Stimulated activated naive CD4-positive, alpha-beta T cell (primary cell): ENCODE data around the gene MINDY3.
"Not testable (repeated sequence)": the region's sequence is repeated elsewhere in the genome, so short reads cannot be mapped to it uniquely, and the experiment has no call there.

Experiments
- DNase-seq, 6 experiments: peaks; one replicate each; lab custom pipeline; 2025; lab: John Stamatoyannopoulos, UW

Gene MINDY3

DNA sequence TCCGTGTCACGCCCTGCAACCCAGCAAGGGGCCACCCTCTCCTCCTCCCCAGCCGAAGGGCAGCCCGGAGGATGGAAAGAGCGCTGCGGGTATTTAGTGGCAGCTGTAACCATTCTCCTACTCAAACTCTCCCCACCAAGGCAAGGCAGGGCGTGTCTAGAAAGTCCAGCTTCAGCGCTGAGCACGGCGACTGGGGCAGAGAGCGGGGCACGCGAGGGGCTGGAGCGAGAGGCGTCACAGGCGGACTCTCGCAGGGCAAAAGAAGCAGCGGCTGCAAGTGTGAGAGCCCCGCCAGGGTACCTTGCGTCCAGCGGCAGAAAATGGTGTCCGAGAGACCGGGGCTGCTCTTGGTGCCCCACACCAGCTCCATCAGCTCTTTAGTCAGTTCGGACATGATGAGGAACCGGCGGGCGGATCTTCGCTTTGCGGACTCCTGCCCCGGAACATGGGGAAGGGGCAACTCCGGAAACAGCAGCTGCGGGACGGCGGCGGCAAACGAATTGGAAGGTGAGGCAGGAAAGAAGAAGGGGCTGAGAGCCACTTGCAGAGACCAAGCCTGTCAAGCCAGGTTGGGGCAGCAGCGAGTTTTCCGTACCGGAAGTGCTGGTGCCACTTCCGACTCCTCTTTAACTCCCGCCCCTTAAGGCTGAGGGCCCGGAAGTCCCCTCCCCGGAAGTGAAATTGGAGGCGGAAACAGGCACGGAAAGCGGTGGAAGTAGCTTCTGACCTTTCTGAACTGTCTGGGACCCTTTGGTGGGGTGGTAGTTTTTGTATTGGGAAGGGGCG is at the start of gene MINDY3:
Gene MINDY3 (minus strand): TSS at position 602 of the 786 bp plus-strand sequence. CDS start 208 bp downstream, at position 394.
- peak; percentile 66 to 83 (median 77) for DNase-seq

DNA sequence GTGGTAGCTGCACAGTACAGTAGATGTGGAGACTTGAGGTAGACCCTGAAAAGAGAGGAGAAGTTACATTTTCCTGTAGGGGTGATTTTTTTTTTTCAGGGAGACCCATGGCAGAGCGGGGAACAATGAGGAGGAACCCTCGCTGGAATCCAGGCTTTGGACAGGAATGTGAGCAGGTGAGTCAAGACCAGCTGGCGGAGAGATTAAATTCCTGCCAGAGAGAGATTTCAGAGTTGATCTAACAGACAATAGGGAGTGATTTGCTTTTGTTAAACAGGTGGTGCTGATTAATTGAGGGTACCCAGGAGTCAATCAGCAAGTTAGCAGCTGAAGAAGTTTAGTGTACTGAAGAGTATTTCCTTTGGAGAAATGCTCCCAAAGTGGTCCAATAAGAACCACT is 41.6 kb upstream of the MINDY3 start:
- no peak for DNase-seq

DNA sequence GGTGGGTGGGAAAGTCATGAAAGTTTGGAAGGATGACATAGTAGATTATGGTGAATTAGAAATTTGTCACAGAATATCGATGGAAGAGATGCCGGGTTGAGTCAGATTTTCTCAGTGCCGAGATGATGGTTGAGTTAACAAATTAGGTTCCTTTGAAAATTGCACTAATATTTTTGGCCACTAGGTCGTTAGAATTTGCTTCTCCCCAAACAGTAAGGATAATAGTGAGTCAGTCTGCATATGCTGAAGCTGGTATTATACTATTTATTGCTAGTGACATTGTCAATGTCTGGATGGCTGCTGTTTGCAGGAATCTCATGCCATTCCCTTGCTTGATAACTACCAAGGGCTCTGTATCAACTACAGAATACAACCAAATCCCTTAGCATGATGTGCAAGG is 37.7 kb upstream of the MINDY3 start:
- no peak for DNase-seq

DNA sequence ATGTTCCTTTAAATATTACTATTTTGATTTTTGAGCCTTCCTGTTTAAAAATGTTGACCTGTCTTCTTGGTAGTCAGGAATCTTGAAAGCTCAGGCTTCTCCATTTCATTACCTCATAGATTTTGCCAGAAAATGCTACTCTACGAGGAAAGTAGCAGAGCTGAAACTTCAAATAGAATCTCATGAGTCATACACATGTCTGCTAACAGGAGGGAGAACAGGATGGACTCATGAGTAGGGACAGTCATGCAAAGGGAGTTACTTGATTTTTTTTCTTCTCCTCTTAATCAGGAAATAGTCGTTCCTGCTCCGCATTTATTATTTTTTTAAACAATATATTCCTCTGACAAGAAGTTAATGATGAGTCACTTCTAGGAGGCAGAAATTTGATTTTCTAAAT is 37.0 kb upstream of the MINDY3 start:
- no peak for DNase-seq

DNA sequence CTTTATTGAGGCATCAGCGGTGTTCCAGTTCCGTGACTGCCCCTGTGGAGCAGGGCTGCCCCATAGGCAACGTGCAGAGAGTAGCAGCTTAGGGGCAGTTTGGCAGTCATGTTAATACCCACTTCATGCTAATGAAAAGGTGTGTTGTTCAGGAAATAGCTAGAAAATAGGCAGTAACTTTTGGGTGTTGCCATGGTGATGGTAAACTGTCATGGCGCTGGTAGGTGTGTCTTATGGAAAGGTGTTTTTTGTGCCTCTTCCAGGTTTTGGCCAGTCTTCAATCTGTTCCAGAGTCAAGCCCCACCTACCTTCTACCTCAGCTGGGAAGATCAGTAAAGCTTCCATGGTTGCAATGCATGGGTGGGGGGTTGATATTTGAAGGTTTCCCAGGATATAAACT is 36.3 kb upstream of the MINDY3 start:
- no peak for DNase-seq

DNA sequence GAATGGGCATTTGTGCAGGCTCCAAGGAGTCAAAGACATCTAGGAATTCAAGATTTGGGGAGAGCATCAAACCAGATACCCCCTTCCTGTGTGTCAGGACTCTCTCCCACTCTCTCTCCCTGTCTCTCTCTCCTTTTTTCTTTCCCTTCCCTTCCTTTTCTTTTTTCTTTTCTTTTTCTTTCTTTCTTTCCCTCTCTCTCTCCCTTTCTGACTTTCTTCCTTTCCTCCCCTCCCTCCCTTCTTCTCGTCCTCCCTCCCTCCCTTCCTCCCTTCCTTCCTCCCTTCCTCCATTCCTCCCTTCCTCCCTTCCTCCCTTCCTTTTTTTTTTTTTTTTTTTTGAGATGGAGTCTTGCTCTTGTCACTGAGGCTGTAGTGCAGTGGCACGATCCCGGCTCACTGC is 24.1 kb upstream of the MINDY3 start:
- no peak for DNase-seq

DNA sequence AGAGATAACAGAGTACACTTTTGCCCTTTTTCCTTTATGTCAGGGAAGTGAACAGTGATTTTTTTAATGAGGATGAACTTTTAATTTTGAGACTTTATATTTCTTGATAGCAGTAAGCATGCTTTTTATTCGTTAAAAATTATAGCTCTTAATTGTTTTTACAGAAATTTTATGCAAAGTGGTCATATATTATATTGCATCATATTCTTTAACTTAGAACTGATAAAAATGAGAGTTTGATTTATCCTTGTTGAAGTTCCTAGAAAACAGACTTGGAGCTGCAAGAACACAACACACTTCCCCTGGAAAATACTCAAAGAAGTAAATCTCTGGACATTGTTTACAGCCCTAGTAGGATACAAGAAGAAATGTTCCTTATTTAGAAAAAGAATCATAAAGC is 21.2 kb upstream of the MINDY3 start:
- no peak for DNase-seq

DNA sequence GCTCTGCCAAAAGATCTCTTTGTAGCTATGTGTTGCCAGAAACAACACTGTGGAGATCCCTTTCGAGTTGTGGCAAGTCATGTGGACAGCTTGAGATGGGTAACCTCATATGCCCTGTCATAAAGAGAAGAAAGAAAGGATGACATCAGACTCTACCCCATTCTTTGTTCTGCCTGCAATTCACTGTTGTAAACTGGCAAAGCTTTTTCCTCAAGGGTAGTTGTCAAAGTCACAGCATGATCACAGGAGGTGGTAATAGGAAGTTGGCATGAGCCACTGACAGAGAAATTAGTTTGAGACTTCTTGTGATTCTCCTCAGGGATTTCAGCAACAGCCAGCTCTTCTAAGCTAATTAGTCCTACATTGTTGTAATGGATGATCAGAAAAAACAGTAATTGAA is 19.4 kb upstream of the MINDY3 start:
- no peak for DNase-seq

DNA sequence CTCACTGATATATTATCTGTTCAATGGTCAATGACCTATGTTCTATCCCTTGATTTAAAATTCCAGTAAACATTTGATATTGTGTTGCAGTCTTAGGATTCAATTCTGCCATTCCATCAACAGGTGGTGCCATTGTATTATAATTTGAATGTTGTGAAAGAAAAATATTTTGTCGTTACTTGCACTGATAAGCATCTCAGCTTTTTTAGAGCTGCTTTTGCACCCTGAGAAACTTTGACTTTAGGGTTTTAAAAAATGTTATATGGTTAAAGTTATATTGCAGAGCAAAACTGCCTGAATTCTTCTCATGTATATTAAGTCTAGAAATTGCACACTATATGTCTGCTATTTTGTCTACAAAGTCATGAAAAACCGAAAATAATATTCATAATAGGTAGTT is 18.8 kb upstream of the MINDY3 start:
- DNase-seq: peak in 2 of 6 experiments; percentile 34 to 35

DNA sequence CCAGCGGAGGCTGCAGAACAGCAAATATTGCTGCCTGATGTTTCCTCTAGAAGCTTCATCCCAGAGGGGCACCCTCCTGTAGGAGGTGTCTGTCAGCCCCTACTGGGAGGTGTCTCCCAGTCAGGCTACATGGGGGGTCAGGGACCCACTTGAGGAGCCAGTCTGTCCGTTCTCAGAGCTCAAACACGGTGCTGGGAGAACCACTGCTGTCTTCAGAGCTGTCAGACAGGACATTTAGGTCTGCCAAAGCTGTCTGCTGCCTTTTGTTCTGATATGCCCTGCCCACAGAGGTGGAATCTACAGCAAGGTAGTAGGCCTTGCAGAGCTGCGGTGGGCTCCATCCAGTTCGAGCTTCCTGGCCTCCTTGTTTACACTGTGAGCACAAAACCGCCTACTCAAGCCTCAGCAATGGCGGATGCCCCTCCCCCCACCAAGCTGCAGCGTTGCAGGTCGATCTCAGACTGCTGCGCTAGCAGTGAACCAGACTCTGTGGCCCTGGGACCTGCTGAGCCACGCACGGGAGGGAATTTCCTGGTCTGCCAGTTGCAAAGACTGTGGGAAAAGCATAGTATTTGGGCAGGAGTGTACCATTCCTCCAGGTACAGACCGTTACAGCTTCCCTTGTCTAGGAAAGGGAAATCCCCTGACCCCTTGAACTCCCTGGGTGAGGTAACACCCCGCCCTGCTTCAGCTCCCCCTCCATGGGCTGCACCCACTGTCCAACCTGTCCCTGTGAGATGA is 17.7 kb upstream of the MINDY3 start:
- DNase-seq: no peak

DNA sequence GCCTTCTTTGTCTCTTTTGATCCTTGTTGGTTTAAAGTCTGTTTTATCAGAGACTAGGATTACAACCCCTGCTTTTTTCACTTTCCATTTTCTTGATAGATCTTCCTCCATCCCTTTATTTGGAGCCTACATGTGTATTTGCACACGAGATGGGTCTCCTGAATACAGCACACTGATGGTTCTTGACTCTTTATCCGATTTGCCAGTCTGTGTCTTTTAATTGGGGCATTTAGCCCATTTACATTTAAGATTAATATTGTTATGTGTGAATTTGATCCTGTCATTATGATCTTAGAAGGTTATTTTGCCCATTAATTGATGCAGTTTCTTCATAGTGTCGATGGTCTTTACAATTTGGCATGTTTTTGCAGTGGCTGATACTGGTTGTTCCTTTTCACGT is 16.0 kb upstream of the MINDY3 start:
- DNase-seq: not testable (repeated sequence)

DNA sequence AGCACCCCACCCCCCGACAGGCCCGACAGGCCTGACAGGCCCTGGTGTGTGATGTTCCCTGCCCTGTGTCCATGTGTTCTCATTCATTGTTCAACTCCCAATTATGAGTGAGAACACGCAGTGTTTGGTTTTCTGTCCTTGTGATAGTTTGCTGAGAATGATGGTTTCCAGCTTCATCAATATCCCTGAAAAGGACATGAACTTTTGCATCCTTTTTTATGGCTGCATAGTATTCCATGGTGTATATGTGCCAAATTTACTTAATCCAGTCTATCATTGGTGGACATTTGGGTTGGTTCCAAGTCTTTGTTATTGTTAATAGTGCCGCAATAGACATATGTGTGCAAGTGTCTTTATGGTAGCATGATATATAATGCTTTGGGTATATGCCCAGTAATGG is 12.3 kb upstream of the MINDY3 start:
- DNase-seq: not testable (repeated sequence)

DNA sequence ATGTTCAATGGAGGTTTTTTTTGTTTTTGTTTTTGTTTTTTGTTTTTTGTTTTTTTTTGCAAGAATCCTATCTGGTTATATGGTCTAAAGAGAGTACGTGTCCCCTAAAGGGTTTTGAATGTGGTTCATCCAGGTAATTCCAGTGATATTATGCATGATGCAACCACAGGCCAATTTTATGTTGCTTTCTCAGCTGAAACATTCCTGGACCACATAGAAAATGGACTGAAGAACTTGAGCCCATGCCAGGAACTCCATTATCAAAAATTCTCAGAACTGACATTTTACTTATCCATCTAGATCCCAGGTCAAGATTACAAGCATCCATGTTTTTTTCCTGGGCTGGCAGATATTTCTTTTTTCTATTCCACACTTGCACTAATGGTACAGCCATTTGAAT is 11.5 kb upstream of the MINDY3 start:
- DNase-seq: no peak

DNA sequence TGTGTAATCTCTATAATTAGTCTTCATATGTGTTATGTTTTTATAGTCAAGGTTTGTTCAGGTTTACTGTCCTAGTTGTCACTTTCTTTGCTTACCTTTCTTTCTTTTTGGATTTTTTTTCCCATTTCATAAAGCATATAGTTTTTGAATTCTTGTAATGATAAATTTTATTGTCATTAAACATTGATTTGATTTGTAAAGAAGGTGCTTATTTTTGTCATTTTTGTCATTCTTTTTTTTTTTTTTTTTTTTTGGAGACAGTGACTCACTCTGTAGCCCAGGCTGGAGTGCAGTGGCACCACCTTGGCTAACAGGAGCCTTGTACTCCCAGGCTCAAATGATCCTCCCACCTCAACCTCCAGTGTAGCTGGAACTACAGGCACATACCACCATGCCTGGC is 9.6 kb upstream of the MINDY3 start:
- no peak for DNase-seq

DNA sequence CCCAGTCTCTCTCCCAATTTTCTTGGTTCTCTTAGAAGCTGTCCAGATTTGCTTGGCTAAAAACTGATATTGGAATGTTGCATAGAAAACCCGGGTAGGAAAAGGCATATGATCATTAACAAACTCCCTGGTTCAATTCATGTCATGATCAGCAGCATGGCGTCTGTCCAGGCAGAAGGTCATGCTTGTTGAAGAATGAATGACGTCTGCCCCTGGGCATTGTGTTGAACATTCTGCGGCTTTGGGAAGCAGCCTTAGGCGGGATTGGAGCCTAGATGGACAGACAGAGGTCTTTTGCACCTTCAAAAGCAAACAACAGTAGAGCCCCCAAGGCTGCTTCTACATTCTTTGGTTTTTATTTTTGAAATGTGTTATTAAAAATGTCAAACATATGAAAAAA is 7.7 kb upstream of the MINDY3 start:
- DNase-seq: no peak

DNA sequence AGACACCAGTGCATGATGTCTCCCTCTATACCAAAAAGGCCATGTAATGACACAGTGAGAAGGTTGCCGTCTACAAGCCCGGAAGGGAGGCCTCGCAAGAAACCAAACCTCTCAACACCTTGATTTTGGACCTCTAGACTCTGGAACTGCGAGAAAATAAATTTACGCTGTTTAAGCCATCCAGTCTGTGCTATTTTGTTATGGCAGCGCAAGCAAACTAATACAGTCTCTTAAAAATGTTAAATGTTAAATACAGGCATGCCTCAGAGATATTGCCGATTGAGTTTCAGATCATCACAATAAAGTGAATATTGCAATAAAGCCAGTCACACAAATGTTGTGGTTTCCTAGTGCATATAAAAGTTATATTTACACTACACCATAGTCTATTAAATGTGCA is 5.0 kb upstream of the MINDY3 start:
- DNase-seq: no peak

DNA sequence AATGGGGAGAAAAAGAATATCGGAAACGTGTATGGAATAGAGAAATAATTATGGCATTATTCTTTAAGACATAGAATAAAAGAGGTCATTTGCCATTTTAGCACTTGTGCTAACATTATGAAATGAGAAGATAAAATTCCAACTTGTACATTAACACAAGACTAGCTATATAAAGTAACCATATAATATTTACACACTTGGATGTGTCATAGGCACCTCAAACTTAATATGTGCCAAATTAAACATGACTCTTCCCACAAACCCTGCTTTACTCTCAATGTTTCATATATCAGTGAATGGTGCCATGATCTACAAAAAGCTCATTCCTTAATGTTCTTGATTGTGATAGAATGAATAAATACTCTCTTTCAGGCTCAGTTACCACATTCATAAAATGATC is 4.1 kb upstream of the MINDY3 start:
- DNase-seq: no peak

DNA sequence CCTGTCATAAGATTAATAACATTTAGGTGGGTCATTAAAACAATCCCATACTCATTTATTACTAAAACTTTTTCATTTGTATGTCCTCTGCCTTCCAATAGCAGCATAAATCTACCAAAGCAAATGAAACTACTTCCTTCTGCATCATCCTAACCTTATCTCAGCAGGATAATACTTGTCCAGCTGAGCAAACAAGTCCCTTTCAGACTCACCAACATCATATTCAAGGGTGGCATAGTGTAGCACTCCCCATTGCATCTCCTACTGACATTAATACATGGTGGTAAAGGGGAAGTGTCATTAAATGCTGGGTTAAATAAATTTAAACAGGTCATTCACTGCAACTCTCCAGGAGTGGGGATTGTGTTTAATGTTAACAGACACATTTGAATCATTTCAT is 3.4 kb upstream of the MINDY3 start:
- DNase-seq: no peak

DNA sequence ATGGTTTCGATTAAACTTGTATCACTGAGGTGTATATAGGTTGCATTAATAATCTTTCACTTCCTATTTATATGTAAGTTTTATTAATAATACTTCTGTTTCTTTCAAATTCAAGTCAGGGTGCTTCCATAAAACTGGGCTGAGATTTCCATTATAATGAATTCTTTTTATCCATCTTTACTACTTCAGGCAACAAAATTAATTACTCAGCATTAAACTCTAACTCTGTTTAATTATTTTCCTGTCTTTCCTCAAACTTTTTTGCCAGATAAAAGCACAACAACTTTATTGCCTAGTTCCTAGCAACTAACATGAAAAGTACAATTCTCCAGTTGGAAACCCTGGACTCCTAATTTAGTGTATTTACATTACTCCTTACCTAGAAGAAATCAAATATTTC is 3.0 kb upstream of the MINDY3 start:
- no peak for DNase-seq

DNA sequence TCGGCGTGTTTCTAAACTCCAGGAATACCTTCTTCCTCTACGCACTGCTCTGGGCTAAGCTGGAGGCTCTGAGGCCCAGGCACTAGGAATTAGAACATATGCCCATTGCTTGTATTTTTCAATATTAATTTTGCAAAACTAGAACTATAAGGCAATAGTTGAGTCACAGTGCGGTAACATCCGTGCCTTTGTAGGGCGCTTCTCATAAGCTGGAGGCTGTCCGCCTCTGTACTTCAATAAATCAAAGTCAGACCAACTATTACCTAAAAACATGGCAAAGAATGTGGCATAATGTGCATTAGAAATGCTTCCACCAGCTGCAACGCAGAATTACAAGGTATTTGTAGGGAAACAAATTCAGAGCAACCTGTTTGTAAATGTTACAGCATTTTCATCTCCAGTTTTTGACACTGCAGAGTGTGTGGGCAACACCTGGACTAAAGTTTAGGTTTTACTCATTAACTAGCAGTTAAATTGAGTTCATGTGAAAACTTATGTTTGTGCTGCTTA is 440 bp upstream of the MINDY3 start:
- DNase-seq: no peak

DNA sequence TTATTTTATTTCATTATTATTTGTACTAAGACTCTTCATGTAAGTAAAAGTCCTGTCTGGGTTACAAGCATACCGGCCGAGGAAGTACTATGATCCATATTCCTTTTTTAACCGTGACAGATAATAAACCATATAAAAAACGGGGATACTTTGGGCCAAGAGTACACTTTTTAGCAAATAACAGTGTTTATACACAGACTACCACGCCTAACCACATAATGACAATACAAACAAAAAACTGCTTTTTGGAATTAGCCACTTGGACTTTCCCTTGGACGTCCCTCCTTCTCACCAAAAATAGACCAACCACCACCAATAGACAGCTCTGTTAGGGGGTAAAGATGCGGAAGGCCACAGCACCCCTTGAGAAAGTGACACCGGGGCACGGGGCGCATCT is 800 bp downstream of the MINDY3 start:
- DNase-seq: no peak

DNA sequence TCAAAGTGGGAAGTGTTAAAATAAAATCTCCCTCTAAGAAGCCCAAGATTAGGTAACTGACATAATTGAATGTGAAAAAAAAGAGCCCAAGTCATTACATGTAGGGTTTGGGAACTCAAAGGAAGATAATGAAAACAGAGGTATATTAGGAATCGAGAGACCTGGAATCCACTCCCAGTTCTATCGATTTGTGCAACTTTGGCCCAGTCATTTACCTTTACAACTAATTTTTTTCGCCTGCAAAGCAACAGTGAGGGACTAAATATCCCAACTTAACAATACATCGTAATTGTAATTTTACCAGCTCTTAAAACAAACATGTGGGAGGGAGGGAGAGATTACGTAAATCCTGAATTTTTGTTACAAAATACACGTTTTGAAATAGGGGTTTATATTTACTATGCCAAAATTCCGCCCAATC is 1.4 kb downstream of the MINDY3 start:
- DNase-seq: no peak

DNA sequence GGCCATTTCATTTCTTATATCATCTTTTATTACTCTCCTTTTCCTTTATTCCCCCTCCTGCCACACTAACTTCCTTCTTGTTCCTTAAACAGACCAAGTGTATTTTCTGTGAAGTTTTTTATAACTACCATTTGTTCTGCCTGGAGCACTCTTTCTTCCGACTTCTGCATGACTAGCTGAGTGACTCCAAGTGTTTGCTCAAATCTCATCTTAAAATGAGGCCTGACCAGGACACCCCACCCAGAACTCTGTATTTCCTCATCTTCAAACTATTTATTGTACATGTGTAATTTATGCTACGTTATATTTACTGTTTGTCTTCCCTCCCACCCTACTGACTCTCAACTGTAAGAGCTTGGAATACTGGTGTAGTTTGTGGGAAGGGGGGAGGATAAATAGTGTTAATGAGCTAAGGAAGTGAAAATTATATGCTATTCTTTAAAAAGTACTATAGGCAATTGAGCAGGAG is 3.2 kb downstream of the MINDY3 start:
- DNase-seq: no peak
